Tibial artery (tissue), 4 donors: ENCODE data around the gene TAC4.

Source experiments
- DNase-seq, 2 donors: peaks; one replicate each; pipeline ENCODE4 v3.0.0-alpha.2; 2019
- H3K27ac ChIP-seq, 2 donors: fragments of 200-600 bp; sonication (generic) in 1 of 2; 1 replicate in 1 of 2; 2 replicates in 1 of 2; pipeline ENCODE4 v1.5.1; 2018 to 2019; ENCODE audit warnings: mild to moderate bottlenecking in 1 of 2
- H3K27me3 ChIP-seq, 2 donors: fragments of 200-600 bp; sonication (generic) in 1 of 2; one replicate each; pipeline versions ENCODE4 v1.5.1 to v1.6.0; 2016 to 2019
- H3K36me3 ChIP-seq, 3 donors: fragments of 200-600 bp; sonication (generic) in 2 of 3; one replicate each; pipeline ENCODE4 v1.5.1; 2016 to 2019; ENCODE audit warnings: mild to moderate bottlenecking in 2 of 3
- H3K4me1 ChIP-seq, 4 donors: fragments of 200-600 bp; sonication (generic) in 2 of 4; 1 replicate in 3 of 4; 2 replicates in 1 of 4; pipeline ENCODE4 v1.5.1; 2016 to 2019
- H3K4me3 ChIP-seq, 2 donors: fragments of 200-600 bp; sonication (generic) in 1 of 2; 1 replicate in 1 of 2; 2 replicates in 1 of 2; pipeline ENCODE4 v1.5.1; 2018 to 2019; ENCODE audit warnings: mild to moderate bottlenecking in 2 of 2
- H3K9me3 ChIP-seq, 3 donors: fragments of 200-600 bp; sonication (generic) in 1 of 3; one replicate each; pipeline ENCODE4 v1.5.1; 2016 to 2019
- intact Hi-C: fragments of 100-400 bp; cut with DNase I; formaldehyde crosslinking; loops from one replicate; pipeline ENCODE4 v1.15.0; 2023; ENCODE audit warnings: low total_unique reads
- TF ChIP-seq, protein P1 (sequence below), 2 experiments: fragments of 200-600 bp in 1 of 2; fragments of 450-650 bp in 1 of 2; IDR thresholded peaks; one replicate each; pipeline ENCODE4 v1.5.1; 2017 to 2019; ENCODE audit warnings: antibody characterized with exemption in 2 of 2, mild to moderate bottlenecking in 1 of 2, moderate library complexity in 1 of 2

TAC4 gene

DNA sequence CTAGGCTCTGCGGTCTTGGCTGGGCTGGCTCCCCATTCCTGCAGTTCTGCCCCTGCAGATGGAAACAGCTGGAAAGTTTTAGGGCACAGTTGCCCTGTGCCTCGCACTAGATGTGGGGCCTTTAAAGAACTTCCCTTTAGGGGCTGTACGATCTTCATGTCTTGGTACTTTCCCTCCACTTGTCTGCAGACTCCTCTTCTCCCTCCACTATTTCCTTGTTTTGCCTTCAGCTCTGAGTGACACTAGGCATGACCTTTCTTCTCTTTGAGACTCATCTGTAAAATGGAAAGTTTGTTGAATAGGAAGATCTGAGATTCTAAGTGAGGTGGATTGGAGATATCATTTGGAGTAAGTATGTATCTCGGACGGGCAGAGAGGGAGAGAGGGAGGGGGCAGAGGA is 6.3 kb upstream of the TAC4 start:
- Histone ChIP-seq H3K27ac (no peak overlapping the region), H3K36me3 (no peaks in the 10 kb centered on the region), H3K4me3 (no peak overlapping the region), H3K9me3 (no peaks in the 10 kb centered on the region), H3K27me3 (no peaks in the 10 kb centered on the region), H3K4me1 (peaks cover 0 to 16% (median 9%) of the 10 kb centered on the region in 4 donors)
- intact Hi-C loops, result loop anchor here (5.0 kb wide), 2 partner anchors 152 to 287 kb away; no protein-coding TSS in a partner anchor
- TF ChIP-seq, protein P1, sequence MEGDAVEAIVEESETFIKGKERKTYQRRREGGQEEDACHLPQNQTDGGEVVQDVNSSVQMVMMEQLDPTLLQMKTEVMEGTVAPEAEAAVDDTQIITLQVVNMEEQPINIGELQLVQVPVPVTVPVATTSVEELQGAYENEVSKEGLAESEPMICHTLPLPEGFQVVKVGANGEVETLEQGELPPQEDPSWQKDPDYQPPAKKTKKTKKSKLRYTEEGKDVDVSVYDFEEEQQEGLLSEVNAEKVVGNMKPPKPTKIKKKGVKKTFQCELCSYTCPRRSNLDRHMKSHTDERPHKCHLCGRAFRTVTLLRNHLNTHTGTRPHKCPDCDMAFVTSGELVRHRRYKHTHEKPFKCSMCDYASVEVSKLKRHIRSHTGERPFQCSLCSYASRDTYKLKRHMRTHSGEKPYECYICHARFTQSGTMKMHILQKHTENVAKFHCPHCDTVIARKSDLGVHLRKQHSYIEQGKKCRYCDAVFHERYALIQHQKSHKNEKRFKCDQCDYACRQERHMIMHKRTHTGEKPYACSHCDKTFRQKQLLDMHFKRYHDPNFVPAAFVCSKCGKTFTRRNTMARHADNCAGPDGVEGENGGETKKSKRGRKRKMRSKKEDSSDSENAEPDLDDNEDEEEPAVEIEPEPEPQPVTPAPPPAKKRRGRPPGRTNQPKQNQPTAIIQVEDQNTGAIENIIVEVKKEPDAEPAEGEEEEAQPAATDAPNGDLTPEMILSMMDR (IDR thresholded peaks at IDR 0.05), result no peak
- DNase-seq, result no peak

DNA sequence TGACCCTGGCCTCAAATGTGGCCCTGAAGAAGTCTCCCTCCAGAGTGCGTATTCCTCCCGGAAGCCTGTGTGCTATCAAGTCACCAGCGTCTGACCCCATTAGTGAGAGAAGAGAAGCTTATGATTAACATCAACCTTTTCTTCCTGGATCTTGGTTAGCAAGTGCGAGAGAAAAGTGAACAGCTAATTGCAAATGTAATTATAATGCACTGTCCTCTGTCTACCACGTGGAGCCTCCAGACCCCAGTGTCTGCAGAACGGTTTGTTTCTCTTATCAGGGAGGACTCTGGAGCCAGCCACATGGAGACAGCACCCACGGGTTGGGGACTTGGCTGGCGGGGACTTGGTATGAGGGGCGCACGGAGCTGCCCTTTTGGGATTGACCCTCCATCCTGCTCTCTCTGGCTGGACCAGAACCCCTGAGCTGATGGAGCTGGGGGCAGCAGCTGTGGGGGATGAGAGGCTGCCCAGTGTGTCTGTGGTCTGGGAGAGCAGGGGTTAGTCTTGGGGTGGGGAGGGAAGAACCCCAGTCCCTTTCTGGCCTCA is 5.7 kb upstream of the TAC4 start:
- Histone ChIP-seq H3K27me3 (no peaks in the 10 kb centered on the region), H3K4me1 (peaks cover 0 to 16% (median 9%) of the 10 kb centered on the region in 4 donors), H3K27ac (no peak overlapping the region), H3K9me3 (no peaks in the 10 kb centered on the region), H3K36me3 (no peaks in the 10 kb centered on the region), H3K4me3 (no peak overlapping the region)
- intact Hi-C loops, result loop anchor here (5.0 kb wide), 2 partner anchors 151 to 286 kb away; no protein-coding TSS in a partner anchor
- TF ChIP-seq, protein P1 (IDR thresholded peaks at IDR 0.05), result no peak
- no peak for DNase-seq

DNA sequence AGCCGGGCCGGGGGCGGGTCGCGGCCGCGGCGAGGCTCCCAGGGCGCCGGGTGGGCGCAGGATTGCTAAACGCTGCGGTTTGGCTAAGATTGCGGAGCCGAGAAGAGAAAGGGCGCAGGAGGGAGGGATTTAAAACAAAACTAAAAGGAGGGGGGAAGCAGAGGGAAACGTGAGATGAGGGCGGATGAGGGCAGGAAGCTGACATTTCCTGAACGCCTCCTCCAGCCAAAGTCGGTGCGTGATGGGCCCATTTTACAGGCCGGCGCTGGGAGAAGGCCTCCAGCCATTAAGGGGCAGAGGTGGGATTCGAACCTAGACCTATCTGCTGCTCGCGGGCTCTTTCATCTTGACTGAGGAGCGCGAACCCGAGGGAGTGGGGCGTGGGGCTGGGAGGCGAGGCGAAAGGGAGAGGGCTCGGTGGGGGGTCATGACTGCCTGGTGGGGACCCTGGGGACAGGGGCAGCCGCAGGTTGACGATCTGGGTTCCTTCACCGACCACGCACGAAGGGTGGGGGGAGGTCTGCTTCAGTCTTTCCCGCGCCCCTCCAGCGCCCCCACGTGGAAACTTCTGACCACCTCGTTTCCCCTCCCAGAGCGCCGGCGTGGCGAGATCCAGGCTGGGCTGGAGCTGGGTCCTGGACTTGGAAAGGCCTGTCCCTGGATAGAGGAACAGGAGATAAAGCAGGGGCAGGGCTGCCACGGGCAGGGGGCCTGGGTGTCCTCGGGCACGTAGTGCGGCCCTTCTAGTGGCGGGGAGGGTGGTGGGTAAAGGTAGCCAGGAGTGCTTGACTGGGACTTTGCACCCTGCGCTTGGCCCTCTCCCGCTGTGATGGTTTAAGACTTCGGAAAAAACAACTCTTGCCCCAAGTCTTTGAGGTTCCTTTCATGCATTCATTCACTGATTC is 3.8 kb upstream of the TAC4 start:
- H3K36me3 ChIP-seq, result peaks cover 0 to 7% (median 0%) of the 10 kb centered on the region in 3 donors
- TF ChIP-seq, protein P1 (IDR thresholded peaks at IDR 0.05), result peak; percentile 76 to 78
- intact Hi-C loops, result loop anchor here (5.0 kb wide), 2 partner anchors 149 to 284 kb away; no protein-coding TSS in a partner anchor
- H3K27ac ChIP-seq, result peak overlapping the region; percentile 51 to 60
- peak; percentile 71 to 87 for DNase-seq
- H3K4me3 ChIP-seq, result peak overlapping the region; percentile 55 to 64
- H3K4me1 ChIP-seq, result peaks cover 0 to 22% (median 12%) of the 10 kb centered on the region in 4 donors
- H3K9me3 ChIP-seq, result no peaks in the 10 kb centered on the region
- H3K27me3 ChIP-seq, result no peaks in the 10 kb centered on the region

DNA sequence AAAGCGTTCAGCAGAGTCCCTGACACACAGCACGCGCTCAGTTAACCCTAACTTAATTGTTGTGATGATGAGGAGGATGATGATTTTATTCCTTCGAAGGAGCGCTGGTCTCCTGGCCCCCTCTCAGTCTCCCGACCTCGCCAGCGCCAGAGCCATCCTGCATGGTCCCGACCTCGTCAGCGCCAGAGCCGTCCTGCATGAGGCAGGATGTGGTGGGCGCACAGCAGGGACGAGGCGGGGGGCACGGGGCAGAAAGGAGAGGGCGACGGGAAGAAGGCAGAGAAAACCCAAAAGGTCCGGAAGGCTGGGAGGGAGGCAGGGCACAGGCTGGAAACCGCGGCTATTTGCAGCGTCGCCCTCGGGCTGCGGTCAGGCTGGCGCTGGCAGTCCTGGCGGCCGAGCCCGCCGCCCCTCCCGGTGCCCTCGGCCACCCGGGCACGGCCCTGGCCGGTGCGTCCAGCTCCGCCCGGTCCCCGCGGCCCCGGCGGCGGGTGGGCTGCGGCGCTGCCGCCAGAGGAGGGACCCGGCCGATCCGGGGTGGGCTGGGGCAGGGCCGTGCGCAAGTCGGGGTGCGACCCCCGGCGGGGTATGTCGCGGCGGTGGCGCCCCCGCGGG is 3.0 kb upstream of the TAC4 start:
- Histone ChIP-seq H3K4me1 (peaks cover 0 to 29% (median 18%) of the 10 kb centered on the region in 4 donors), H3K27me3 (no peaks in the 10 kb centered on the region), H3K36me3 (peaks cover 0 to 10% (median 0%) of the 10 kb centered on the region in 3 donors), H3K27ac (peak overlapping the region; percentile 51 to 60), H3K9me3 (no peaks in the 10 kb centered on the region), H3K4me3 (peak overlapping the region; percentile 55 to 64)
- DNase-seq, result peak in 1 of 2 donors; percentile 73
- TF ChIP-seq, protein P1 (IDR thresholded peaks at IDR 0.05), result no peak
- intact Hi-C loops, result loop anchor here (5.0 kb wide), 2 partner anchors 149 to 284 kb away; no protein-coding TSS in a partner anchor

DNA sequence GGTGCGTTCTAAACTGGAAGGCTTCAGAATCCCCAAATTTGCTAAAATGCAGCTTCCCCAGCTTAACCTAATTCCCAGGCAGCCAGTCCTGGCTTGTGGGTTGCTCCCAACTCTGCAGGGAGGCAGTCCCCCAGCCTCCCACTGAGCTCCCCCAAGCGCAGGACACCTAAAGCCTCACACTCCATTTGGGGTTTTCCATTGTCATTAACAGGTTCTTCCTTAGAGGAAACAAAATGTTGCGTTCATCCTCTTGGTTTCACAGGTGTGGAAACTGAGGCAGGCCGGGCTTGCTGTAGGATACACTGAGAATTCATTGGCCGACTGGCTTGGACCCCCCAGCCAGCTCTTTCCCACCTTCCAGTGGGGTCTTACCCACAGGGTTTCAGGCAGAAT is 2.3 kb upstream of the TAC4 start:
- DNase-seq, result no peak
- TF ChIP-seq, protein P1 (IDR thresholded peaks at IDR 0.05), result no peak
- Histone ChIP-seq H3K27ac (peak overlapping the region; percentile 51 to 60), H3K4me3 (no peak overlapping the region), H3K36me3 (peaks cover 0 to 10% (median 0%) of the 10 kb centered on the region in 3 donors), H3K4me1 (peaks cover 0 to 36% (median 24%) of the 10 kb centered on the region in 4 donors), H3K27me3 (no peaks in the 10 kb centered on the region), H3K9me3 (no peaks in the 10 kb centered on the region)
- intact Hi-C loops, result loop anchor here (5.0 kb wide), 2 partner anchors 148 to 283 kb away; no protein-coding TSS in a partner anchor
